K562 (cell line): ENCODE results near the gene ACTG2. TPM values are rescaled to one million over a fixed set of nuclear protein-coding genes. Genes with fewer than 3 reads are reported as not detected.

Experiments
- ATAC-seq: fragments of 200-7000 bp; cut with Tn5 transposase; 3 replicates; pipeline ENCODE4 v1.9.1; 2020; ENCODE audit warnings: moderate library complexity
- BruUV-seq: library from RNA; stranded (reverse); fragments of 400-500 nt; replicated peaks from 2 replicates; lab custom pipeline; 2021; lab: Mats Ljungman, UMichigan
- CTCF ChIA-PET: fragments of 300-600 bp; formaldehyde crosslinking; extraction: SDS; loops from one replicate; lab custom pipeline; 2021; ENCODE audit warnings: low intra/inter-chr PET ratio; lab: Yijun Ruan, JAX
- POLR2A ChIA-PET: fragments of 300-600, 350-650 bp; sonication (Branson Sonifier 250); formaldehyde crosslinking; extraction: SDS; loops from one replicate; lab custom pipeline; 2021; ENCODE audit warnings: antibody characterized with exemption, inconsistent platforms; lab: Yijun Ruan, JAX
- DNase-seq, 4 experiments: peaks; one replicate each; pipeline versions ENCODE4 v3.0.0 to v3.0.0-alpha.2; 2011 to 2018; ENCODE audit warnings: low spot score in 3 of 4, mixed read lengths in 3 of 4; ENCODE audit errors: extremely low read depth in 1 of 4
- FAIRE-seq: peaks from 2 replicates; lab custom pipeline; 2011; peaks lifted over from hg19 to GRCh38; lab: Jason Lieb, UNC
- H2AFZ ChIP-seq: 2 replicates; pipeline ENCODE4 v1.6.0; 2011; ENCODE audit warnings: low read depth, low read length, control low read depth, inconsistent platforms
- H3K27ac ChIP-seq: fragments of 200-600 bp; 3 replicates; pipeline ENCODE4 v1.8.0; 2011; ENCODE audit warnings: low read depth, mild to moderate bottlenecking, control low read depth, inconsistent platforms, low read length, moderate library complexity, mixed read lengths; ENCODE audit errors: extremely low read depth
- H3K27me3 ChIP-seq, 2 experiments: fragments of 300-600 bp in 1 of 2; 2 replicates in 1 of 2; 3 replicates in 1 of 2; pipeline versions ENCODE4 v1.6.0 to v1.8.0; 2011; ENCODE audit warnings: inconsistent platforms in 2 of 2, low read length in 2 of 2, mild to moderate bottlenecking in 1 of 2, mixed read lengths in 1 of 2, moderate library complexity in 1 of 2; ENCODE audit not compliant: control insufficient read depth in 2 of 2, insufficient read depth in 2 of 2
- H3K36me3 ChIP-seq: fragments of 300-600 bp; 3 replicates; pipeline ENCODE4 v1.8.0; 2011; ENCODE audit warnings: mild to moderate bottlenecking, low read length, inconsistent platforms; ENCODE audit not compliant: control insufficient read depth, insufficient read depth
- H3K4me1 ChIP-seq, 2 experiments: fragments of 200-600 bp in 1 of 2; replicated peaks in 1 of 2; 2 replicates in 1 of 2; 3 replicates in 1 of 2; pipeline versions ENCODE4 v1.5.1 to v1.8.0; 2011; ENCODE audit warnings: inconsistent platforms in 2 of 2, low read length in 2 of 2, mild to moderate bottlenecking in 1 of 2, mixed read lengths in 1 of 2, moderate library complexity in 1 of 2; ENCODE audit not compliant: control insufficient read depth in 2 of 2, insufficient read depth in 2 of 2
- H3K4me2 ChIP-seq: 2 replicates; pipeline ENCODE4 v1.6.1; 2011; ENCODE audit warnings: low read length, control low read depth, inconsistent platforms, mixed read lengths; ENCODE audit not compliant: insufficient read depth
- H3K4me3 ChIP-seq: fragments of 200-600 bp; sonication (generic), shearing (Covaris generic); 2 replicates; pipeline ENCODE4 v1.5.1; 2016; ENCODE audit warnings: control low read depth, inconsistent platforms
- H3K79me2 ChIP-seq: fragments of 200-600 bp; 3 replicates; pipeline ENCODE4 v1.8.0; 2011; ENCODE audit warnings: low read length, inconsistent platforms; ENCODE audit not compliant: control insufficient read depth, insufficient read depth
- H3K9ac ChIP-seq, 2 experiments: 2 replicates each; pipeline versions ENCODE4 v1.6.0 to v1.6.1; 2011; ENCODE audit warnings: low read depth in 2 of 2, low read length in 2 of 2, control low read depth in 1 of 2, inconsistent platforms in 1 of 2, mild to moderate bottlenecking in 1 of 2, mixed read lengths in 1 of 2; ENCODE audit not compliant: insufficient read depth in 1 of 2
- H3K9me1 ChIP-seq: one replicate; pipeline ENCODE4 v1.6.0; 2011; ENCODE audit warnings: inconsistent platforms, mild to moderate bottlenecking, low read length, moderate library complexity; ENCODE audit not compliant: control insufficient read depth, insufficient read depth
- H3K9me3 ChIP-seq: replicated peaks from 2 replicates; pipeline ENCODE4 v1.5.1; 2011; ENCODE audit warnings: low read depth, low read length, inconsistent platforms; ENCODE audit not compliant: control insufficient read depth, insufficient read depth
- H4K20me1 ChIP-seq: replicated peaks from 2 replicates; pipeline ENCODE4 v1.6.1; 2011; ENCODE audit warnings: low read length, inconsistent platforms, mixed read lengths; ENCODE audit not compliant: control insufficient read depth, insufficient read depth
- ETS2 ChIP-seq: IDR thresholded peaks from 2 replicates; pipeline ENCODE4 v1.6.1; 2016; ENCODE audit warnings: borderline replicate concordance, missing genetic modification characterization, mild to moderate bottlenecking, moderate library complexity, missing compliant biosample characterization; ENCODE audit not compliant: poor library complexity, severe bottlenecking
- MAX ChIP-seq: sonication (generic); formaldehyde crosslinking; IDR thresholded peaks from 2 replicates; pipeline ENCODE4 v1.9.0; 2022; ENCODE audit warnings: mild to moderate bottlenecking, missing genetic modification reagents
- THRAP3 ChIP-seq: fragments of 450-650 bp; IDR thresholded peaks from 2 replicates; pipeline ENCODE4 v1.6.1; 2016; ENCODE audit warnings: mild to moderate bottlenecking, inconsistent platforms, borderline replicate concordance
- ZNF395 ChIP-seq: fragments of 200-800 bp; sonication (Bioruptor generic); IDR thresholded peaks from 2 replicates; pipeline ENCODE4 v1.6.1; 2017; ENCODE audit warnings: missing genetic modification characterization, missing compliant biosample characterization
- WGBS: fragments of 100-300 bp; shearing (Covaris generic); methylation state at CpG from one replicate; pipeline ENCODE4 v1.1.6; 2016; ENCODE audit warnings: low coverage, mixed read lengths; ENCODE audit not compliant: insufficient coverage; ENCODE audit errors: missing lambda C conversion rate; 5-methylcytosine and 5-hydroxymethylcytosine counted together
- in situ Hi-C: fragments of 300-500 bp; cut with MboI; formaldehyde crosslinking; loops from 4 replicates; pipeline ENCODE4 v1.15.0; 2018; ENCODE audit warnings: inconsistent platforms, mixed read lengths
- intact Hi-C: fragments of 100-400 bp; cut with micrococcal nuclease; formaldehyde crosslinking; loops from 2 replicates; pipeline ENCODE4 v1.14.2; 2022
- polyA plus RNA-seq, 8 experiments: library from polyadenylated mRNA; depleted of rRNA in 4 of 8; stranded (reverse) in 5 of 8; unstranded in 3 of 8; fragments of >200 nt; fragmentation: Nextera tagmentation in 2 of 8; fragmentation: Illumina TruSeq in 1 of 8; extraction: Ambion mirVana in 2 of 8; extraction: Trizol in 1 of 8; gene quantifications; 2 replicates each; pipeline versions ENCODE4 v1.2.1 to v1.2.3, GENCODE V29; 2011 to 2014; ENCODE audit warnings: inconsistent platforms in 1 of 8, missing spikeins in 1 of 8
- total RNA-seq, 7 experiments: library from RNA; depleted of rRNA in 6 of 7; stranded (reverse); fragments of >200 nt in 6 of 7; fragmentation: Illumina TruSeq in 2 of 7; extraction: Trizol in 2 of 7; gene quantifications; 2 replicates each; pipeline versions ENCODE4 v1.2.1 to v1.2.3, GENCODE V29; 2011 to 2021; ENCODE audit warnings: low replicate concordance in 1 of 7

The ACTG2 gene
- total and polyA plus RNA-seq, 9 of the 15 experiments (the other 6 are each of a cell fraction or from before 2014, with no cell fraction given): 0.06 to 0.60 TPM; not detected in 7

- no TSS peak for BruUV-seq
- Histone ChIP-seq H3K4me1 (peaks cover 5 to 14% of the 10 kb centered on the region in 2 experiments; a peak in 3 of 5 replicates), H3K9me1 (no peaks in the 10 kb centered on the region), H3K4me2 (no peak overlapping the region), H3K79me2 (no peaks in the 10 kb centered on the region), H2AFZ (no peak overlapping the region), H3K9ac (no peak overlapping the region), H3K36me3 (no peaks in the 10 kb centered on the region), H3K9me3 (no peaks in the 10 kb centered on the region), H3K27me3 (no peaks in the 10 kb centered on the region), H4K20me1 (no peaks in the 10 kb centered on the region), H3K27ac (no peak overlapping the region), H3K4me3 (no peak overlapping the region)
- ChIA-PET CTCF (no interaction called here), POLR2A (interaction anchor here (1.3 kb wide), 1 partner anchor 12 kb away, joined by 6 read pairs; no protein-coding TSS in a partner anchor)
- no peak for TF ChIP-seq MAX (CRISPR knock-in tag)
- no peak for ATAC-seq
- in situ Hi-C loops: no loop called here
- intact Hi-C loops: no loop called here
- no peak for DNase-seq
- FAIRE-seq: no peak
- 91% methylated on average over 3 of the region's 3 CpGs for WGBS
These were observed 72.2 kb downstream of the ACTG2 start for GRCh38 chr2:73965053-73965452.

- ChIA-PET POLR2A (interaction anchor here (0.6 to 1.2 kb wide), 3 partner anchors 8 to 39 kb away, joined by 3 read pairs; no protein-coding TSS in a partner anchor), CTCF (no interaction called here)
- Histone ChIP-seq H3K9me3 (no peaks in the 10 kb centered on the region), H3K9ac (no peak overlapping the region), H3K4me2 (no peak overlapping the region), H3K9me1 (no peaks in the 10 kb centered on the region), H3K27me3 (no peaks in the 10 kb centered on the region), H3K36me3 (no peaks in the 10 kb centered on the region), H3K4me1 (peaks cover 26 to 41% of the 10 kb centered on the region in 2 experiments), H3K4me3 (no peak overlapping the region), H3K27ac (no peak overlapping the region), H4K20me1 (no peaks in the 10 kb centered on the region), H3K79me2 (no peaks in the 10 kb centered on the region), H2AFZ (no peak overlapping the region)
- ATAC-seq (no peak), DNase-seq (no peak), FAIRE-seq (no peak)
- no peak for TF ChIP-seq ZNF395 (CRISPR knock-in tag)
- no peak for TF ChIP-seq ETS2
- TF ChIP-seq THRAP3: no peak
- no TSS peak for BruUV-seq
- intact Hi-C loops (no loop called here), in situ Hi-C loops (no loop called here)
- WGBS: 71% methylated on average over 6 of the region's 8 CpGs
These were observed 75.6 kb downstream of the ACTG2 start for GRCh38 chr2:73968357-73968937.
